Panc1 (cell line): Measurements from ENCODE around the gene IDH2. TPM values are rescaled to one million over a fixed set of nuclear protein-coding genes. Genes with fewer than 3 reads are reported as not detected.

Experiments
- ATAC-seq: fragments of 200-7000 bp; cut with Tn5 transposase; 2 replicates; pipeline ENCODE4 v1.9.1; 2020; ENCODE audit warnings: mild to moderate bottlenecking, moderate library complexity
- BruUV-seq: library from RNA; stranded (reverse); fragments of 400-500 nt; replicated peaks from 2 replicates; lab custom pipeline; 2021; lab: Mats Ljungman, UMichigan
- CTCF ChIA-PET: fragments of 300-600 bp; sonication (Branson Sonifier 250); formaldehyde crosslinking; loops from one replicate; lab custom pipeline; 2022; ENCODE audit warnings: antibody characterized with exemption; lab: Charles Lee
- POLR2A ChIA-PET: fragments of 300-600 bp; sonication (Branson Sonifier 250); formaldehyde crosslinking; loops from one replicate; lab custom pipeline; 2022; ENCODE audit warnings: antibody characterized with exemption; lab: Charles Lee
- DNase-seq: peaks from one replicate; pipeline ENCODE4 v3.0.0-alpha.2; 2010; ENCODE audit warnings: low read depth, low spot score
- H3K27ac ChIP-seq: 2 replicates; pipeline ENCODE4 v1.5.1; 2011; ENCODE audit warnings: mild to moderate bottlenecking, low read length, inconsistent platforms
- H3K27me3 ChIP-seq: fragments of 200-500 bp; sonication (Bioruptor generic); 2 replicates; pipeline ENCODE4 v1.6.0; 2014; ENCODE audit warnings: low read length, inconsistent platforms; ENCODE audit not compliant: control insufficient read depth, insufficient read depth
- H3K36me3 ChIP-seq: fragments of 200-500 bp; sonication (Bioruptor generic); 2 replicates; pipeline ENCODE4 v1.5.1; 2014; ENCODE audit warnings: inconsistent platforms, mild to moderate bottlenecking, low read length, moderate library complexity; ENCODE audit not compliant: control insufficient read depth, insufficient read depth
- H3K4me1 ChIP-seq: 2 replicates; pipeline ENCODE4 v1.5.1; 2011; ENCODE audit warnings: inconsistent platforms, mild to moderate bottlenecking, low read length, moderate library complexity; ENCODE audit not compliant: control insufficient read depth, insufficient read depth
- H3K4me3 ChIP-seq, 2 experiments: 2 replicates each; pipeline ENCODE4 v1.5.1; 2011 to 2012; ENCODE audit warnings: low read depth in 2 of 2, low read length in 2 of 2, mild to moderate bottlenecking in 2 of 2, inconsistent platforms in 1 of 2, moderate library complexity in 1 of 2
- H3K9me3 ChIP-seq: fragments of 200-500 bp; sonication (Bioruptor generic); 2 replicates; pipeline ENCODE4 v1.5.1; 2014; ENCODE audit warnings: low read depth, mild to moderate bottlenecking, inconsistent platforms, low read length, moderate library complexity; ENCODE audit not compliant: control insufficient read depth, insufficient read depth
- CTCF ChIP-seq: fragments of 450-650 bp; IDR thresholded peaks from 2 replicates; pipeline ENCODE4 v1.5.1; 2017; ENCODE audit warnings: mild to moderate bottlenecking
- POLR2AphosphoS5 ChIP-seq: IDR thresholded peaks from 2 replicates; pipeline ENCODE4 v1.6.1; 2012; ENCODE audit warnings: mild to moderate bottlenecking, low read depth, low read length, moderate library complexity
- REST ChIP-seq, 2 experiments: IDR thresholded peaks; 2 replicates each; pipeline ENCODE4 v1.6.1; 2011 to 2012; ENCODE audit warnings: low read depth in 2 of 2, control low read depth in 1 of 2, low read length in 1 of 2, mild to moderate bottlenecking in 1 of 2, moderate library complexity in 1 of 2; ENCODE audit not compliant: insufficient read depth in 1 of 2
- SIN3A ChIP-seq: IDR thresholded peaks from 2 replicates; pipeline ENCODE4 v1.6.1; 2012; ENCODE audit warnings: low read depth, mild to moderate bottlenecking, low read length, moderate library complexity, borderline replicate concordance; ENCODE audit not compliant: insufficient read depth
- TCF7L2 ChIP-seq: IDR thresholded peaks from 2 replicates; pipeline ENCODE4 v1.6.1; 2011; ENCODE audit warnings: mild to moderate bottlenecking, low read depth, low read length, inconsistent platforms
- in situ Hi-C: cut with HindIII; loops from 2 replicates; pipeline ENCODE4 v1.10.0; 2016; ENCODE audit warnings: low sequenced_read_pairs, low pct_unique_long_range_greater_than_20kb
- intact Hi-C: fragments of 100-400 bp; cut with micrococcal nuclease; formaldehyde crosslinking; loops from one replicate; pipeline ENCODE4 v1.10.0; 2022; ENCODE audit not compliant: unreplicated experiment
- total RNA-seq: library from RNA; stranded (reverse); gene quantifications from one replicate; pipeline ENCODE4 v1.2.1, GENCODE V29; 2021; ENCODE audit not compliant: unreplicated experiment

Gene IDH2
- total RNA-seq, 1 experiment from 2014 or later: 197 TPM

- intact Hi-C loops (no loop called here), in situ Hi-C loops (no loop called here)
- Histone ChIP-seq H3K9me3 (no peaks in the 10 kb centered on the region), H3K27ac (no peak overlapping the region), H3K36me3 (no peaks in the 10 kb centered on the region), H3K4me3 (no peak overlapping the region), H3K4me1 (no peaks in the 10 kb centered on the region), H3K27me3 (no peaks in the 10 kb centered on the region)
- ChIA-PET POLR2A (no interaction called here), CTCF (no interaction called here)
- TF ChIP-seq TCF7L2: no peak
- ATAC-seq: no peak
- DNase-seq: no peak
- no TSS peak for BruUV-seq
Measured at GRCh38 chr15:90046289-90046688, 56.0 kb downstream of the IDH2 start.

- no peaks in the 10 kb centered on the region for H3K9me3 ChIP-seq
- ATAC-seq (no peak), DNase-seq (no peak)
- ChIA-PET POLR2A (no interaction called here), CTCF (no interaction called here)
- intact Hi-C loops (no loop called here), in situ Hi-C loops (no loop called here)
- H3K27me3 ChIP-seq: no peaks in the 10 kb centered on the region
- no peaks in the 10 kb centered on the region for H3K4me1 ChIP-seq
- no peak overlapping the region for H3K4me3 ChIP-seq
- no TSS peak for BruUV-seq
- TF ChIP-seq SIN3A: no peak
- TF ChIP-seq TCF7L2: no peak
- no peak for TF ChIP-seq REST (IDR thresholded peaks at IDR 0.05; ENCODE audit: insufficient read depth in 1 of 2, low read depth in 2 of 2, low read length in 1 of 2)
- no peak for TF ChIP-seq CTCF
- TF ChIP-seq POLR2AphosphoS5: no peak
- no peaks in the 10 kb centered on the region for H3K36me3 ChIP-seq
- no peak overlapping the region for H3K27ac ChIP-seq
Measured at GRCh38 chr15:90044916-90045371, 57.3 kb downstream of the IDH2 start.

- in situ Hi-C loops: no loop called here
Measured at GRCh38 chr15:90044191-90044590, 58.1 kb downstream of the IDH2 start.

More at GRCh38 chr15:90044191-90044590, 58.1 kb downstream of the IDH2 start:
- no peaks in the 10 kb centered on the region for H3K4me1 ChIP-seq
- BruUV-seq: no TSS peak
- intact Hi-C loops: no loop called here
- TF ChIP-seq SIN3A: no peak
- no peak for TF ChIP-seq REST (IDR thresholded peaks at IDR 0.05; ENCODE audit: insufficient read depth in 1 of 2, low read depth in 2 of 2, low read length in 1 of 2)
- TF ChIP-seq CTCF: no peak
- TF ChIP-seq TCF7L2: no peak
- no peak for TF ChIP-seq POLR2AphosphoS5
- ChIA-PET CTCF (no interaction called here), POLR2A (no interaction called here)
- H3K36me3 ChIP-seq: no peaks in the 10 kb centered on the region
- no peaks in the 10 kb centered on the region for H3K9me3 ChIP-seq
- H3K27me3 ChIP-seq: no peaks in the 10 kb centered on the region
- DNase-seq (no peak), ATAC-seq (no peak)
- H3K27ac ChIP-seq: no peak overlapping the region
- no peak overlapping the region for H3K4me3 ChIP-seq
